ENCODE data around the gene CEACAM20.
"Not testable (repeated sequence)": the region's sequence is repeated elsewhere in the genome, so short reads cannot be mapped to it uniquely, and the experiment has no call there.

The CEACAM20 gene

GRCh38 chr19:44529536-44529935 lies at the start of gene CEACAM20:
Gene CEACAM20, minus strand, starts transcription at chr19:44529675. Its CDS starts 166 bp downstream, at chr19:44529509.
- no peak for DNase-seq (ENCODE audit: low read depth in 2 of 2)

DNA sequence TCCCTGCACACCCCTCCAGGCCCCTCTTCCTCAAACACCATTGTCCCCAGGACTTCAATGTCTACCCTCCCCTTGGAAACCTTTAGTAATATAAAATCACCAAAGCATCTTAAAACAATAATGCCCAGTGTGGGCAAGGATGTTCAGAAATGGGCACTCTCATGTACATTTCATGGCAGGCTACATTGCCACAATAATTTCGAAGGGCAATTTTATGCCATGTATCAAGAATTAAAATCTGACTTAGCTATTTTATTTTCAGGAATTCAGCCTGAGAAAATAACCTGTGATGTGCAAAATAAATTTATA lies 48.0 kb upstream of the CEACAM20 start:
- DNase-seq (ENCODE audit: low read depth in 2 of 2): no peak

DNA sequence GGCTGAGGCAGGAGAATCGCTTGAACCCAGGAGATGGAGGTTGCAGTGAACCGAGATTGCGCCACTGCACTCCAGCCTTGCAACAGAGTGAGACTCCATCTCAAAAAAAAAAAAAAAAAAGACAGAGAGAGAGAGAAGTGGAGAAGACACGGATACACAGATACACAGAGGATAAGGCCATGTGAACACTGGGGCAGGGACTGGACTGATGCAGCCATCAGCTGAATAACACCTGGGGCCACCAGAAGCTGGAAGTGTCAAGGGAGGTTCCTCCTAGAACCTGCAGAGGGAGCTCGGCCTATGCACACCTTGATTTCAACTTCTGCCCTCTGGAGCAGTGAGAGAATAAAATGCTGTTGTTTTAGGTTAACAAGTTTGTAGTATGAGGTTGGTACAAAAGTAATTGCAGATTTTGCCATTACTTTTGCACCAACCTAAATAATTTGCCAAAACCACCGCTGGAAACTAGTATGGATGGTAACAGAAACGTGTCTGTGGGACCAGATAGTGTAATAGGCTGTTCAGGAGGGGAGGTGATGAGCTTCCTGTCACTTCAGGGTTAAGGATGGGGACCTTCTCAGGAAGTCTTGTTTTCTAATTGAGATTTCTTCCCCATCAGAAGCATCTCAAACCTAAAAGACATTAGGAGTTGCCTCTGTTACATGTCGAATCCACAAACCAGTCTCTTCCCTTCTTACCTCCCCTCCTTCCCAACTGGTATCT lies 47.5 kb upstream of the CEACAM20 start:
- DNase-seq (ENCODE audit: low read depth in 2 of 2): no peak

DNA sequence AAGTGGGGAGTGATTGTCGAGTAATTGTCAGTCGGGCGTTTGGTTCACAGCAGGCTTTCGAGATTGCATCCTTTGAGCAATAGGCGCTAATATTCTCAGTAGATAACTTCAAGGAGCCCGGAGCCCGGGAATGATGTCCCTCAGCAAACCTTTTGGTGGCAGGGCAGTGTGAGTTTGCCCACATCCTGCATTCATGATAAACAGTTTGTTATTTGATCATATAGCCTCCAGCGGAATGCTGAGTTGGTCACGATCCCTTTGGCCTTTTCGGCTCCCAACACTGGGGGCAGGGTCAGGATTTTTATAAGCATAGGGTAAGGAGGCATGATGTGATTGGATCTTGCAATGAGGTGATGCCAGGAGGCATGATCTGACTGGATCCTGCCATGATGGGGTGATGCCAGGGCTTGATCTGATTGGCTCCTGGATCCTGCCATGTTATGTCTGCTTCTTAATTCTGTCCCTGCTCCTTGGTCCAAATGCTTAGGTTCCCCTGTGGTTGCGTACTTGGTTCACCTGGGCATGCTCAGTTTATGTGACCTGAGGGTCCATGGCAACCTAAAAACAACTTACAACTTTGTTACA lies 45.7 kb upstream of the CEACAM20 start:
- DNase-seq (ENCODE audit: low read depth in 2 of 2): no peak

DNA sequence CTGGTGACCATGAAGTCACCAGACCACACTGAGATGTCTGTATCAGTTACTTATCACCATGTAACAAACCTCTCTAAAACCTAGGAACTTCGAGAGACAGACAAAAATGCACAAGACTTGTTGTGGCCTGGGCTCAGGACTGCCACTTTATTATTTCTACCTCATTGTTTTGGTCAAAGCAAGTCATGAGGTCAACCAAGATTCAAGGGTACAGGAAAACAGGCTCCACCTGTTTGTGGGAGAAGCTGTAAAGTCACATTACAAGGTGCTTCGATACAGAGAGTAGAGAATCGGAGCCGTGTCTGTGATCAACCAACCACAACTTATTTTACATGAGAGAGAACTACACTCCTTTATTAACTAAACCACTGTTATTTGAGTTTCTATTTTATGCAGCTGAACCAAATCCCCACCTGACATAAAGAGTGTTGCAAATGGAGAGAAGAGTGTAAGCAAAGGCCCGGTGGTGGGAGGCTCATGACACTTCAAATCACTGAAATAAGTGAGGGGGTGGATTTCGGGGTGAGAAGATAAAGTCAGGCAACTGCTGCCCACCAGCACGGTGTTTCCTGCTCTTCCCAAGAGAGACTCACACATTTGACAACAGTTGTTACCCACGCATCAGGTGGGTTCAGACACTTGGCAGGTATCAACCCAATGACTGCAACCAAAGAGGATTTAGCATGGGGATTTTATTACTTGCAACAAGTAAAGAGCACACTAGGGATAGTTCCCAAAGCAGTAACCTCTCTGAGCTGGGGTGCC lies 44.9 kb upstream of the CEACAM20 start:
- no peak for DNase-seq (ENCODE audit: low read depth in 2 of 2)

- no peak for DNase-seq (ENCODE audit: low read depth in 2 of 2)
These were observed 44.2 kb upstream of the CEACAM20 start for GRCh38 chr19:44573627-44574026.

GRCh38 chr19:44573183-44573582 lies 43.7 kb upstream of the CEACAM20 start:
- DNase-seq (ENCODE audit: low read depth in 2 of 2): no peak

DNA sequence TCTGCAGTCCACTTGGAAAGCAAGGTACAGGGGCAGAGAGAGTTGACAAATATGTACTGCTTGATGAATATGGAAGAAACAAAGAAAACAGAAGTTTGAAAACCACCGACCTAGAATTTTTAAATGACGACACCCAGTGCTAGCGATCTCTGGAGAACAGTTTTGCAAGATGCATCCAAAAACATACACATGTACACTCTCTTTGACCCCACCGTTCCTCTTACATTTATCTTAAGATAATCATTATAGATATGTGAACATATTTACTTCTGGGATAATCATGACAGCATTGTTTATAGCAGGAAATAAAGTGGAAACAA lies 43.1 kb upstream of the CEACAM20 start:
- DNase-seq (ENCODE audit: low read depth in 2 of 2): no peak

GRCh38 chr19:44571830-44572580 lies 42.5 kb upstream of the CEACAM20 start:
- DNase-seq (ENCODE audit: low read depth in 2 of 2): no peak

DNA sequence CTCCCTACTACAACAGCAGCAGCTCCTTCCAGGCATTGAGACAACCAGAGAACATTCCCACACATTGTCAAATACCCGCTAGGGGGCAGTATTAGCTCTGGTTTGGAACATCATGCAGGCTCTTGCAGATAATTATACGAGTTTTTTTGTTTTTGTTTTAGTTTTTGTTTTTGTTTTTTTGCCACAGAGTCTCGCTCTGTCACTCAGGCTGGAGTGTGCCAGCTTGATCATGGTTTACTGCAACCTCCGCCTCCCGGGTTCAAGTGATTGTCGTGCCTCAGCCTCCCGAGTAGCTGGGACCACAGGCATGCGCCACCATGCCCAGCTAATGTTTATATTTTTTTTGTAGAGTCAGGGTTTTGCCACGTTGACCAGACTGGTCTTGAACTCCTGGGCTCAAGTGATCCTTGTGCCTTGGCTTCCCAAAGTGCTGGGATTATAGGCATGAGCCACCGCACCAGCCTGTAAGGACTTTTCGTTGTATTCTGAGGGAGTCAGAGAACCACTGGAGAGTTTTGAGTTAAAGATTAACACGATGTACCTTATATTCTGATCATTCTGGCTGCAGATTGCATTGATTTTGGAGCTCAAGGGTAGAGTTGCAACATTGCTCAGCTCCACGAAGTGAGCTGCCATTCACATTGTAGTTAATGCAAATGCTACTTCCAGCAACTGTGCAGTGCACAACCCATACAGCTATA lies 41.7 kb upstream of the CEACAM20 start:
- peak in 1 of 2 donors; percentile 26 for DNase-seq (ENCODE audit: low read depth in 2 of 2)

- no peak for DNase-seq (ENCODE audit: low read depth in 2 of 2)
These were observed 41.1 kb upstream of the CEACAM20 start for GRCh38 chr19:44570603-44570983.

DNA sequence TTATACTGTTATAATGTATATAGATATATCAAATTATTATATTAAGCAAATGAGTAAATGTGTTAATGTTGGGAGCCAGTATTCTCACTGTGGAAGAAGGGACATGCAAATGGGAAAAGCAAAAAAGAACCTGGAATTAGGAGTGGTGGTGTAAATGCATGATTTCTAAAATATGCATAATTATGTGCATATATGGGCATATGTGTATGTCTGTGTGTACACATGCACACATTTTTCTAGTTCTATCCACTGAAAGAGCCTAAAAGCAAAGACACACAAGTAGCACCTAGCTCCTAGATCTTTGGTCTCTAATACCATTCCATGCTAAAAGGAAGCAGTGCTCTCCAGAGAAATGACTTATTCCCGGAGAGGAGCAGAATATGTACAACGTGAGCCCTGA lies 38.3 kb upstream of the CEACAM20 start:
- DNase-seq (ENCODE audit: low read depth in 2 of 2): no peak

DNA sequence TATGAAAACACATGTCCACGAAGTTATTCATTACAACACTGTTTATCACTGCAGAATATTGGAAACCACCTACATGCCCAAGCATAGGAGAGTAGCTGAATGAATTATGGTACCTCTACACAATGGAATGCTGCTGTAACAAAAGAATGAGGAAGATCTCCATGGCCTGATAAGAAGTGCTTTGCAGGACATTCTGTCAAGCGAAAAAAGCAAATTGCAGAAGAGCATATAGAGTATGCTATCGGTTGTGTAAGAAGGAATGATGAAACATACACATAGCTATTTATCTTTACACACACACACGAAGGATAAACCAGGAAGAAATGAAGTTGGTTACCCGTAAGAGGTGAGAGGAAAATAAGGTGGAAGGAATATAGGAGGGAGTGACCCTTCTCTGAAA lies 37.5 kb upstream of the CEACAM20 start:
- no peak for DNase-seq (ENCODE audit: low read depth in 2 of 2)

DNA sequence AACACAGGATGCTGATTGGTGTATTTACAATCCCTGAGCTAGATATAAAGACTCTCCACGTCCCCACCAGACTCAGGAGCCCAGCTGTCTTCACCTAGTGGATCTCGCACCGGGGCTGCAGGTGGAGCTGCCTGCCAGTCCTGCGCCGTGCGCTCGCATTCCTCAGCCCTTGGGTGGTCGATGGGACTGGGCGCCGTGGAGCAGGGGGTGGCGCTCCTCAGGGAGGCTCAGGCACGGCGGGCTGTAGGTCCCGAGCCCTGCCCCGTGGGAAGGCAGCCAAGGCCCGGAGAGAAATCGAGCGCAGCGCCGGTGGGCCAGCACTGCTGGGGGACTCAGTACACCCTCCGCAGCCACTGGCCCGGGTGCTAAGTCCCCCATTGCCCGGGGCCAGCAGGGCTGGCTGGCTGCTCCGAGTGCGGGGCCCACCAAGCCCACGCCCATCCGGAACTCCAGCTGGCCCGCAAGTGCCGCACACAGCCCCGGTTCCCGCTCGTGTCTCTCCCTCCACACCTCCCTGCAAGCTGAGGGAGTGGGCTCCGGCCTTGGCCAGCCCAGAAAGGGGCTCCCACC lies 33.7 kb upstream of the CEACAM20 start:
- DNase-seq (ENCODE audit: low read depth in 2 of 2): not testable (repeated sequence)

GRCh38 chr19:44557933-44558332 lies 28.5 kb upstream of the CEACAM20 start:
- no peak for DNase-seq (ENCODE audit: low read depth in 2 of 2)

DNA sequence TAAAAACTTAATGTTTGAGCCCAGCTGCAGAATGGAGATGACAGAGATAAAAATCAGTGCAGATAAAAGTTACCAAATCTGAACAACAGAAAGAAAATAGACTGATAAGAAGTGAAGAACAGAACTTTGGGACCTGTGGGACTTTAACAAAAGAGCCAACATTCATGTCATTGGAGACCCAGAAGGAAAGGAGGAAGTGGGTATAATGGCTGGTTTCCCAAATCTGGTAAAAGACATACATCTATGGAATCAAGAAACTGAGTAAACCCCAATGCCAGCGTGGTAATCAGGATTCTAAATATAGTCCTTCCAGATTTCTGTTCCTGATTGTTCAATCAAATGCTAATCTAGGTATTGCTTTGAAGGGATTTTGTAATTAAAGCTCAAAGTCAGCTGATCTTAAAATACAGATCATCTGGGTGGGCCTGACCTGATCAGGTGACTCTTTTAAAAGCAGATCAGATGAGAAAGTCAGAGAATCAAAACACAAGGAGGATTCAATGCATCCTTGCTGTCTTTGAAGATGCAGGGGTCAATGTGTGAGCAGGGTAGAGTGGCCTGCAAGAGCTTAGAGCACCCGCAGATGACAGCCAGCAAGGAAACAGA lies 25.3 kb upstream of the CEACAM20 start:
- no peak for DNase-seq (ENCODE audit: low read depth in 2 of 2)

DNA sequence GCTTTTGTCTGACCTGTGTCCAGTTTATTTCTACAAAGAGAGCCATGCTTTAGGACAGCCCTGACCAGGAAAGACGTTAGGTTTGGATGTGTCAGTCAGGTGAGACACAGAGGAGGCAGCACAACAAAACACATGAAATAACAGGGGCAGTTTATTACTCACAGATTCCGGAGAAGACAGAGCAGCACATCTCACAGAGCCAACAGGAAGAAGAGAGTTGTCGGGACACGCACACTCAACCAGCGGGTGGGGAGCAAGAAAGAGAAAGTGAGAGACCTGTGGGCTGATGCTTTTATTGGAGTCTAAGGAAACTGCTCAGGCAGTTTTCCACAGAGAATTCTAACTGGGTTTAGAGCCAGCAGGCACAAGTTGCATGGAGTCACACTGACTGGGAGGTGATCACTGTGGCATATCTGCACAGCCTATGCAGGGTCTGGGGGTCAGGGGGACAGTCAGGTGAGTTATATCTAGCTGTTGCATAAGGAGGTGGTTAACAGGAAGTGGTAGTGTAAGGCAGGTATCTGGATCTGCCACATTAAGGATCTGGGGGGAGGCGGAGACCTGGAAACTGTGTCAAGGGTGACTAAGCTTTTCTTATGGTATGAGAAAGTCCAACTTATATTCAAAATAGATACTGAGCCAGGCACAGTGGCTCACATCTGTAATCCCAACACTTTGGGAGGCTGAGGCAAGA lies 24.1 kb upstream of the CEACAM20 start:
- no peak for DNase-seq (ENCODE audit: low read depth in 2 of 2)

DNA sequence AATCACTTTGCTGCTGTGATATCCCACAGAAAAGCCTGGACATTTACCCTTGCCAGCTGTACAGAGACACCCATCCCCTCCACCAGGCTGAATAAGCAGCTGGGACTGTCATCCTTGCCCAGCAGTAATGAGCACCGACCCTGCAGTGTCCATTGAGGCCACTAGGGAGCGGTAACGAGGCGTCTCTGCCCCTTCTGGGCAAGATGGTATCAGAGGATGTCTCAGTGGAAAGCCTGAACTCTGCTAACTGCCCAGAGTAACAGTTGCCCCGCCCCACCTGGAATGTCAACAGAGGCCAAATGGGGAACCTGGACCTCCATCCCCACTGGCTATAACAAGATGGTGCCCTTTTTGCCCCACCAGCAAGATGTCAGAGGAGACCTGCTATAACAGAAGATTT lies 22.8 kb upstream of the CEACAM20 start:
- peak; percentile 27 to 45 for DNase-seq (ENCODE audit: low read depth in 2 of 2)

- DNase-seq (ENCODE audit: low read depth in 2 of 2): no peak
These were observed 22.4 kb upstream of the CEACAM20 start for GRCh38 chr19:44551850-44552249.

- not testable (repeated sequence) for DNase-seq (ENCODE audit: low read depth in 2 of 2)
These were observed 21.5 kb upstream of the CEACAM20 start for GRCh38 chr19:44550976-44551375.

- no peak for DNase-seq (ENCODE audit: low read depth in 2 of 2)
These were observed 20.0 kb upstream of the CEACAM20 start for GRCh38 chr19:44549507-44549906.
